ENCODE results near the gene SOS2. TPM values are rescaled to one million over a fixed set of nuclear protein-coding genes. Genes with fewer than 3 reads are reported as not detected.

Gene SOS2
- total and polyA plus RNA-seq, 7 donors, result 11.2 to 40.4 (median 31.9) TPM

- Histone ChIP-seq H3K27me3 (no peaks in the 10 kb centered on the region), H3K4me1 (no peaks in the 10 kb centered on the region), H3K36me3 (no peaks in the 10 kb centered on the region), H3K9me3 (no peaks in the 10 kb centered on the region), H3K4me3 (no peak overlapping the region), H3K27ac (no peak overlapping the region)
- intact Hi-C loops (cut with DNase I), result no loop called here
- DNase-seq, result no peak
- no peak for TF ChIP-seq POLR2A (IDR thresholded peaks at IDR 0.05)
- TF ChIP-seq CTCF (IDR thresholded peaks at IDR 0.05), result no peak
- no peak for TF ChIP-seq POLR2AphosphoS5 (IDR thresholded peaks at IDR 0.05)
- TF ChIP-seq EP300 (IDR thresholded peaks at IDR 0.05), result no peak
- 38 to 69% methylated on average over 4 of the region's 4 CpGs for WGBS, 2 donors
Measured at GRCh38 chr14:50099335-50099734, 132.0 kb downstream of the SOS2 start.

GRCh38 chr14:50095895-50096294 lies 135.5 kb downstream of the SOS2 start:
- intact Hi-C loops (cut with DNase I), result no loop called here
- no peak overlapping the region for H3K4me3 ChIP-seq
- no peaks in the 10 kb centered on the region for H3K36me3 ChIP-seq
- no peaks in the 10 kb centered on the region for H3K4me1 ChIP-seq
- DNase-seq, result no peak
- TF ChIP-seq POLR2AphosphoS5 (IDR thresholded peaks at IDR 0.05) (no peak), CTCF (IDR thresholded peaks at IDR 0.05) (no peak), EP300 (IDR thresholded peaks at IDR 0.05) (no peak), POLR2A (IDR thresholded peaks at IDR 0.05) (no peak)
- 31 to 62% methylated on average over 1 of the region's 1 CpG for WGBS, 2 donors
- no peaks in the 10 kb centered on the region for H3K27me3 ChIP-seq
- H3K9me3 ChIP-seq, result no peaks in the 10 kb centered on the region
- no peak overlapping the region for H3K27ac ChIP-seq

GRCh38 chr14:50094056-50094755 lies 137.2 kb downstream of the SOS2 start:
- TF ChIP-seq CTCF (IDR thresholded peaks at IDR 0.05) (no peak), EP300 (IDR thresholded peaks at IDR 0.05) (no peak), POLR2A (IDR thresholded peaks at IDR 0.05) (no peak), POLR2AphosphoS5 (IDR thresholded peaks at IDR 0.05) (no peak)
- no peak overlapping the region for H3K4me3 ChIP-seq
- WGBS, 2 donors, result 91 to 96% methylated on average over 11 of the region's 11 CpGs
- no peaks in the 10 kb centered on the region for H3K27me3 ChIP-seq
- no peaks in the 10 kb centered on the region for H3K4me1 ChIP-seq
- no peaks in the 10 kb centered on the region for H3K36me3 ChIP-seq
- intact Hi-C loops (cut with DNase I), result no loop called here
- H3K27ac ChIP-seq, result no peak overlapping the region
- DNase-seq, result no peak
- no peaks in the 10 kb centered on the region for H3K9me3 ChIP-seq

- H3K4me1 ChIP-seq, result no peaks in the 10 kb centered on the region
- H3K27me3 ChIP-seq, result no peaks in the 10 kb centered on the region
- no peak overlapping the region for H3K27ac ChIP-seq
- 46 to 80% methylated on average over 2 of the region's 2 CpGs for WGBS, 2 donors
- no peak overlapping the region for H3K4me3 ChIP-seq
- no peaks in the 10 kb centered on the region for H3K9me3 ChIP-seq
- no peaks in the 10 kb centered on the region for H3K36me3 ChIP-seq
- TF ChIP-seq EP300 (IDR thresholded peaks at IDR 0.05) (no peak), POLR2A (IDR thresholded peaks at IDR 0.05) (no peak), CTCF (IDR thresholded peaks at IDR 0.05) (no peak), POLR2AphosphoS5 (IDR thresholded peaks at IDR 0.05) (no peak)
- DNase-seq, result no peak
- intact Hi-C loops (cut with DNase I), result no loop called here
Measured at GRCh38 chr14:50093496-50093895, 137.9 kb downstream of the SOS2 start.
